CD4-positive, alpha-beta T cell treated with Interleukin-6 for 4 hours (primary cell): ENCODE measurements around the gene COPE.
"Not testable (repeated sequence)": the region's sequence is repeated elsewhere in the genome, so short reads cannot be mapped to it uniquely, and the experiment has no call there.

ENCODE experiments used
- DNase-seq: peaks from one replicate; pipeline ENCODE4 v3.0.0-alpha.2; 2020; ENCODE audit warnings: mixed read lengths

The COPE gene

GRCh38 chr19:18905513-18906236, 13.5 kb downstream of the COPE start:
- no peak for DNase-seq

GRCh38 chr19:18905058-18905456, 14.1 kb downstream of the COPE start:
- no peak for DNase-seq

- no peak for DNase-seq
Observed at GRCh38 chr19:18904334-18905057, 14.7 kb downstream of the COPE start.

GRCh38 chr19:18903156-18904037, 15.8 kb downstream of the COPE start:
- DNase-seq: no peak

- DNase-seq: not testable (repeated sequence)
Observed at GRCh38 chr19:18902519-18902918, 16.7 kb downstream of the COPE start.

GRCh38 chr19:18901491-18901890, 17.7 kb downstream of the COPE start:
- DNase-seq: no peak

- DNase-seq: no peak
Observed at GRCh38 chr19:18900700-18901481, 18.3 kb downstream of the COPE start.

- no peak for DNase-seq
Observed at GRCh38 chr19:18899624-18900560, 19.3 kb downstream of the COPE start.

- DNase-seq: no peak
Observed at GRCh38 chr19:18898607-18899408, 20.4 kb downstream of the COPE start.

- DNase-seq: no peak
Observed at GRCh38 chr19:18898081-18898606, 21.0 kb downstream of the COPE start.

GRCh38 chr19:18897094-18898029, 21.8 kb downstream of the COPE start:
- no peak for DNase-seq

GRCh38 chr19:18896421-18896841, 22.8 kb downstream of the COPE start:
- no peak for DNase-seq

- no peak for DNase-seq
Observed at GRCh38 chr19:18895824-18896341, 23.3 kb downstream of the COPE start, which contains the start of gene CERS1. Gene CERS1, minus strand, starts transcription at chr19:18896158. Its CDS starts 86 bp downstream, at chr19:18896072.

- DNase-seq: no peak
Observed at GRCh38 chr19:18895038-18895823, 24.0 kb downstream of the COPE start.

GRCh38 chr19:18894254-18895037, 24.7 kb downstream of the COPE start:
- no peak for DNase-seq

GRCh38 chr19:18893587-18894253, 25.5 kb downstream of the COPE start:
- DNase-seq: no peak
